DND-41 (cell line): ENCODE results near the gene TMA7B.

Source experiments
- EZH2 ChIP-seq: IDR thresholded peaks from 3 replicates; pipeline ENCODE4 v1.6.1; 2012; ENCODE audit warnings: borderline replicate concordance, low read depth, mild to moderate bottlenecking, moderate library complexity, low read length, inconsistent platforms; ENCODE audit not compliant: severe bottlenecking
- TF ChIP-seq, protein P1 (sequence below): IDR thresholded peaks from 2 replicates; pipeline ENCODE4 v1.5.1; 2012; ENCODE audit warnings: borderline replicate concordance, low read length, moderate library complexity, mild to moderate bottlenecking; ENCODE audit not compliant: poor library complexity, severe bottlenecking; ENCODE audit errors: extremely low read depth

DNA sequence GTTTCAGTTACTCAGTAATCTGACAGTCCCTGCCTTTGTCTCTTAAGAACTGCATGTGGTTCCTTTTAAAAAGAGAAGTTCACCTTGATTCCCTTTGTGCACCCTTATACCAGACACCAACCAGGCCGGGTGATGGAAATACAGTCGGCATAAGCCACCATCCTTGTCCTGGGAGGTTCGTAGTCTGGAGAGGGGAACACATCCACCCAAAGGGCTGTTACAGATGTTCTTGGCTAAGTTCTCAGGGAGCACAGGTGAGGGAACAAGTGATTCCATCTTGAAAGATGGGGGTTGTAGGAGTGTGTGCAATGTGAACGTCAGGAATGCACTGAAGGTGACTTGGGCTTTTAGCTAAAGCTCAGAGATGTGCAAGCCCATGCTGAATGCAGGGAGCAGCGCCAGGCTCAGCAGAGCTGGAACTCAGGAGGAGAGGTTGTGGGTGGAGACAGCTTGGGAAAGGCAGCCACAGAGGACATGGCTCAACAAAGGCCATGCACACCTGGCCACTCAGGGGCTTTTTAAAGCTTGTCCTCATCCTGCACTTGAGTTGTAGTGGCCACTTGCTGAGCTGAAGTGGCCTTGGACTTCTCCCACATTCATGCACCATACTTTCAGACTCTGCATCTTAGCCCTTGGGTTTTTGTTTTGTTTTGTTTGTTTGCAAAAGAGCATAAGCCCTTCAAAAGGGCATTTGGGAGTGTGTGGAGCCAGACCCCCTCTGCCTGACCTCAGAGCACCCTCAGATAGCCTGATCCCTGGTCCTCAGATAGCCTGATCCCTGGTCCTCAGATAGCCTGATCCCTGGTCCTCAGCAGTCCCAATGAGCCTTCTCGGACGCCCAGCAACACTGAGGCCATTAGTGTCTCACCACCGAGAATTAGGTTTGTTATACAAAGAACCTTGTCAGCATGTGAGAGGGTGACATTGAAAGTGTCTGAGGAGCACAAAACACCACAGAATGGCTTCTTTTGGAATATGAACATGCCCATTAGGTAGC lies 12.7 kb upstream of the TMA7B start:
- TF ChIP-seq, protein P1, sequence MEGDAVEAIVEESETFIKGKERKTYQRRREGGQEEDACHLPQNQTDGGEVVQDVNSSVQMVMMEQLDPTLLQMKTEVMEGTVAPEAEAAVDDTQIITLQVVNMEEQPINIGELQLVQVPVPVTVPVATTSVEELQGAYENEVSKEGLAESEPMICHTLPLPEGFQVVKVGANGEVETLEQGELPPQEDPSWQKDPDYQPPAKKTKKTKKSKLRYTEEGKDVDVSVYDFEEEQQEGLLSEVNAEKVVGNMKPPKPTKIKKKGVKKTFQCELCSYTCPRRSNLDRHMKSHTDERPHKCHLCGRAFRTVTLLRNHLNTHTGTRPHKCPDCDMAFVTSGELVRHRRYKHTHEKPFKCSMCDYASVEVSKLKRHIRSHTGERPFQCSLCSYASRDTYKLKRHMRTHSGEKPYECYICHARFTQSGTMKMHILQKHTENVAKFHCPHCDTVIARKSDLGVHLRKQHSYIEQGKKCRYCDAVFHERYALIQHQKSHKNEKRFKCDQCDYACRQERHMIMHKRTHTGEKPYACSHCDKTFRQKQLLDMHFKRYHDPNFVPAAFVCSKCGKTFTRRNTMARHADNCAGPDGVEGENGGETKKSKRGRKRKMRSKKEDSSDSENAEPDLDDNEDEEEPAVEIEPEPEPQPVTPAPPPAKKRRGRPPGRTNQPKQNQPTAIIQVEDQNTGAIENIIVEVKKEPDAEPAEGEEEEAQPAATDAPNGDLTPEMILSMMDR, result no peak
- TF ChIP-seq EZH2, result no peak
